GM19351 (cell line): Measurements from ENCODE around the gene C6orf47.

ENCODE experiments used
- ATAC-seq: cut with Tn5 transposase; IDR thresholded peaks from one replicate; pipeline ENCODE4 v1.9.1; 2021; ENCODE audit warnings: mild to moderate bottlenecking, moderate library complexity; ENCODE audit not compliant: unreplicated experiment

The C6orf47 gene

DNA sequence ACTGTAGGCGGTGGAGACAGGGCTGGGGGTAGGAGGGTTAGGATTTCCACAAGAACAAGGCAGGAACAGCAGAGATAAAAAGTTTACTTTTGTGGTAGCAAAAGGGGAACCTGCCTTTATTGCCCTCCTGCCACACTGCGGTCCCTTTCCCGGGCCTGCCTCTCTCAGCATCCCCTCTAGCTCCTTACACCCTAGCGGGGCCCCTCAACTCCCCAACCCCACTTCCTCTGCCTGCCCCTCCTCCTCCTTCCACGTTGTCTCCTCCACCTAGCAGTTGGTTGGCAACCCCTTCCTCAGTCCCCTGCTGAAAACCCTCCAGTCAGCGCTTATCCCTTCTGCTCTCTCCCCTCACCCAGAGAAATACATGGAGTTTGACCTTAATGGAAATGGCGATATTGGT lies 44.8 kb downstream of the C6orf47 start:
- no peak for ATAC-seq

DNA sequence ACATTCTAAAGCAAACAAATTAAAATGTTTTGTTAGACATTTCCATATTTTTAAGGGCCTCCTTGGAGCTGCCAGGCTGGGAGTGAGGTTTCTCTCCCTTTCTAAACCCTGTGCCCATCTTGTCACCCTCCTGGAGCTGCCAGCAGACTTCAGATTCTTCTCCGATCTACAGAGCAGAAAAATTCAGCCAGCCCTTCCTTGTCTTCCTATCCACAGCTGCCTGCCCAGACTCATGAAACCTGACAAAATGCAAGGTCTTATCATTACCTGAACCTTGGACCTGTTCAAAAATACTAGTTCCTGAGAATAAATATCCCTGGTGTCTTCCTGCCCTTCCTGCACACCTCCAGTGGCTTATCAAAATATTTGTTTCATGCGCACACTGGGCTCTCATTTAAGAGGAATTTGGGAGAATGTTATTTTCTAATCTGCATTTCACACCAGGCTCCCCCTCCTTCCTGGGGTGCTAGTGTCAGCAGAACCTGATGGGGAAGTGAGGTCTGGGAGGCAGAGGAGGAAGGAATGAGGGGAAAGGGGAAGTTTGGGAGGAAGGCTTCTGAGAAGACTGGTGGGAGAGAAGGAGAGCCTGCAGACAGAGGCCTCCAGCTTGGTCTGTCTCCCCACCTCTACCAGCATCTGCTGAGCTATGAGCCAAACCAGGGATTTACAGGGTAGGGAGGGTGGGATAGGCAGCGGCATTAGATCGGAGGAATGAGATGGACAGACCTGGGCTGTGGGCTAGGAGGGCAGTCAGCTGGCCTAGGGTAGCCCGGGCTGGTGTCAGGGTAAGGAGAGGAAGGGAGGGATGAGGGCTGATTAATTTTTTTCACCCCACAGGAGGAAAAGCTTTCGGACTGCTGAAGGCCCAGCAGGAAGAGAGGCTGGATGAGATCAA lies 45.6 kb downstream of the C6orf47 start, which contains the start of gene AIF1:
Gene AIF1 (plus strand): TSS at position 551 of the 895 bp plus-strand sequence. CDS start 96 bp downstream, at position 647.
- ATAC-seq: no peak

DNA sequence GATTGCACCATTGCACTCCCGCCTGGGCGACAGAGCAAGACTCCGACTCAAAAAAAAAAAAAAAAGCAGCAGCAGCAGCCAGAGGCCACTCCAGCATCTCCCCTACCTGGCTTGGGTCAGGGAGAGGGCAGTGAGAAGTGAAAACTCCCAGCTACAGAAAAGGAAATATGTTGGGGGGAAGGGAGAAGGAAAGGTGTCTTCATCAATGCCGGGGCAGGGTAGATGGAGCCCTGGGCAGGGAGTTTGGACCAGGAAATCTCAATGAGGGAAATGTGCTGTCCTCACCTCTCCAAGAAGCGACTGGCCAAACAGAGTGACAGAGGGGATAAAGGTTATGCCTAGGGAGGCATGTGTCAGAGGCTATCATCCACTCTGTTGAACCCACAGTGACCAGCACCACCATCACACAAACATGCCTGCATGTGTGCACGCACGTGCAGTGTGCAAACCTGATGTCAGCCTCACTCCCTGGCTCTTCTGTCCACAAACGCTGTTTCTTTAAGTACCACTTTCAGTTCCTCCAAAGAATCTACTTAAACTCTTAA lies 46.4 kb downstream of the C6orf47 start:
- no peak for ATAC-seq

DNA sequence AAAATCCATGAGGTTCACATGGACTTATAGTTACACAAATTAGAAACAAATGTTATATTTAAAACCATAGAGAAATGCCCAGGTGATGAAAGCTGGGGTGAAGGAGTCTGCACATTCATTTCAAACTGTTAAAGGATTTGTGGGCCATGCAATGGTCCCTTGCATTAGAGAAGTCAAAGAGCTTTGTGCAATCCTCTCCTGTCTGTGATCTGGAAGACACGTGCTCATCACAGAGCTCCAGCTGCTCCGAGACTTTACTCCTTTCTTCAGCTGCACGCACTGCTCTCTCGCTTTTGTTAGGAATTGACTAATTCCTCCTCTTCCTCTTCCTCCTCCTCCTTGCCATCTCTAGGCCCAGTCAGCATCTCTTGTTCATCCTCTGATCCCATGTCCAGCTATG lies 49.6 kb downstream of the C6orf47 start:
- no peak for ATAC-seq

DNA sequence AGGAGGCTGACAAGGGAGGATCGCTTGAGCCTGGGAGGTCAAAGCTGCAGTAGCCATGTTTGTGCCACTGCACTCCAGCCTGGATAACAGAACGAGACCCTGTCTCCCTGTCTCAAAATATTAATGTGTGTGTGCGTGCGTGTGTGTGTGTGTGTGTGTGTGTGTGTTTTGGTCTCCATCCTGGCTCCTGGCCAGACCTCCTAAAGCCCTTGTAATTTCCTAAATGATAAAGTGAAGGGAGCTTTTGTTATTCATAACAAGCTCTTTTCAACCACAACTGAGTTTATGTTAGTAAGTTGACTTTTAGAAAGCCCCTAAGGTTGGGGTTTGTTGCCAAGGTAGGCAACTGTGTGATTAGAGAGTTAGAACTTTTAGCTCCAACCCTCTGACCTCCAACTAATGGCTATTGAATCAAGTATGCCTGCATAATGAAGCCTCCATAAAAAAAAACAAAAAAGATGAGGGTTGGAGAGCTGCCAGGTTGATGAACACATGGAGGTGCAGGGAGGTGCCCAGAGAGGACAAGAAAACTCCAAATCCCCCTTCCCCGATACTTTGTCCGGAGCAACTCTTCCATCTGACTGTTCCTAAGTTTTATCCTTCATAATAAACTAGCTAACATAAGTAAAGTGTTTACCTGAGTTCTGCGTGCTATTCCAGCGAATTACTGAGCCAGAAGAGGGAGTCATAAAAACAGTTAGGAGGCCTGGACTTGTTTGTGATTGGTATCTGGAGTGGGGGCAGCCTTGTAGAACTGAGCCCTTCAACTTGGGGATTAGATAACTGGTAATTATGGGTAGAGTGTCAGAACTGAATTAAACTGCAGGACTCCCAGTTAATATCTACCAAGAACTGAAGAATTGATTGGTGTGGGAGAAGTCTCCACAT lies 50.8 kb downstream of the C6orf47 start:
- no peak for ATAC-seq
